BLaER1 (cell line): ENCODE data around the gene LAMC1.

Experiments used
- H3K27ac ChIP-seq: shearing (Covaris generic); formaldehyde crosslinking; 2 replicates; pipeline ENCODE4 v1.8.1; 2022
- H3K27me3 ChIP-seq: shearing (Covaris generic); formaldehyde crosslinking; 2 replicates; pipeline ENCODE4 v1.8.1; 2022
- H3K36me3 ChIP-seq: shearing (Covaris generic); formaldehyde crosslinking; 2 replicates; pipeline ENCODE4 v1.8.1; 2022
- H3K4me1 ChIP-seq: shearing (Covaris generic); formaldehyde crosslinking; 2 replicates; pipeline ENCODE4 v1.8.1; 2022
- H3K4me2 ChIP-seq: shearing (Covaris generic); formaldehyde crosslinking; 2 replicates; pipeline ENCODE4 v1.8.1; 2022
- H3K4me3 ChIP-seq: shearing (Covaris generic); formaldehyde crosslinking; 2 replicates; pipeline ENCODE4 v1.8.1; 2022
- H3K9ac ChIP-seq: shearing (Covaris generic); formaldehyde crosslinking; 2 replicates; pipeline ENCODE4 v1.8.1; 2022
- H3K9me3 ChIP-seq: shearing (Covaris generic); formaldehyde crosslinking; 2 replicates; pipeline ENCODE4 v1.8.1; 2022
- H4K20me1 ChIP-seq: shearing (Covaris generic); formaldehyde crosslinking; 2 replicates; pipeline ENCODE4 v1.8.1; 2022
- Cebpa-rat ChIP-seq: shearing (Covaris generic); IDR thresholded peaks from 2 replicates; pipeline ENCODE4 v1.8.1; 2022

The LAMC1 gene

DNA sequence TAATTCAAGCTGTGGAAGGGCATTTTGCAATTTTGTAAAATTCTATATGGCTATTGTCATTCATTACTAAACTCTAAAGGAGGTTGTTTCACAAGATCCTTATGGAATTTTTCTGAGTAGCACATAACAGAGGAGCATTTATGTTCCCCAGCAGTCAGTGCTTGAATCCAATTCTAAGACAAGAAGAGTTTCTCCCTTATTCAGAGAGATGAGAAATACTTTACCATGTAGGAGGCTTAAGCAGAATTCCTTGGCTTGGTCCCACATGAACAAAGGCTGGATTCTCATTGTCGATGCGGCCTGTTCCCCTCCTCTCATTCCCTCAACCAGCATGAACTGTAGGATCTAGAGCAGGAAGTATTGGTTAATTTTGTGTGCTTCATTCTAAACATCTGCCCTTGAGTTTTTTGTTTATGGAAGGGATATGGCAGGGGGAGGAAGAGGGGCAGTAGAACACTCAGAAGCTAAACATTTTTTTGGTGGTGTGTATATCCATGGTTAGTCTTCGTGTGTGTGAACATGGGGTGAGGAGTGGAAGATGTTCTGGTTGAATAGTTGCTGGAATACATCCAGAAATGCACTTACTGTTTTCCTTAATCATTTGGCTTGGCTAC is 74.3 kb downstream of the LAMC1 start:
- Histone ChIP-seq H3K9ac (no peak overlapping the region), H3K27ac (no peak overlapping the region), H3K36me3 (peaks cover 40% of the 10 kb centered on the region), H3K27me3 (no peaks in the 10 kb centered on the region), H3K4me2 (no peak overlapping the region), H3K4me3 (no peak overlapping the region), H3K9me3 (no peaks in the 10 kb centered on the region), H3K4me1 (peaks cover 25% of the 10 kb centered on the region), H4K20me1 (peaks cover 83% of the 10 kb centered on the region)
- no peak for TF ChIP-seq Cebpa-rat

DNA sequence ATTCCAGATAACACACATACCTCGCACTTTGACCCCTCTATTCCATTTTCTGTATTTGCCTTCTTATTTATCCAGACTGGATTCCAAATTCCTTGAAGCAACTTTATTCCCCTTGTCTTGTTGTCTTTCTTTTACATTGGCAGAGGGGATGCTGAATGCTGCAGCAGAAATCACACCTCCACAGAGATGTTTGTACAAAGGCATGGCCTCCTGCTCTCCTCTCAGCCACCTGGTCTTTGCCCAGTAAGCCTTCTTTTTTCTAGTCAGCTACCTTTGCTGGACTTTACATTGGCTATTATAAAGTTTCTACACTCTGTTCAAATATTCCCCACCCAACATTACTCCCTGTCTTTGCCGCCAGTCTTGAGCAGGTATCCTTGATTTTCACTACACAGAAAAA is 75.1 kb downstream of the LAMC1 start:
- H4K20me1 ChIP-seq, result peaks cover 86% of the 10 kb centered on the region
- no peaks in the 10 kb centered on the region for H3K27me3 ChIP-seq
- no peak overlapping the region for H3K4me2 ChIP-seq
- peaks cover 25% of the 10 kb centered on the region for H3K4me1 ChIP-seq
- no peak for TF ChIP-seq Cebpa-rat
- H3K36me3 ChIP-seq, result peaks cover 42% of the 10 kb centered on the region
- H3K27ac ChIP-seq, result no peak overlapping the region
- no peak overlapping the region for H3K9ac ChIP-seq
- H3K4me3 ChIP-seq, result no peak overlapping the region
- H3K9me3 ChIP-seq, result no peaks in the 10 kb centered on the region

DNA sequence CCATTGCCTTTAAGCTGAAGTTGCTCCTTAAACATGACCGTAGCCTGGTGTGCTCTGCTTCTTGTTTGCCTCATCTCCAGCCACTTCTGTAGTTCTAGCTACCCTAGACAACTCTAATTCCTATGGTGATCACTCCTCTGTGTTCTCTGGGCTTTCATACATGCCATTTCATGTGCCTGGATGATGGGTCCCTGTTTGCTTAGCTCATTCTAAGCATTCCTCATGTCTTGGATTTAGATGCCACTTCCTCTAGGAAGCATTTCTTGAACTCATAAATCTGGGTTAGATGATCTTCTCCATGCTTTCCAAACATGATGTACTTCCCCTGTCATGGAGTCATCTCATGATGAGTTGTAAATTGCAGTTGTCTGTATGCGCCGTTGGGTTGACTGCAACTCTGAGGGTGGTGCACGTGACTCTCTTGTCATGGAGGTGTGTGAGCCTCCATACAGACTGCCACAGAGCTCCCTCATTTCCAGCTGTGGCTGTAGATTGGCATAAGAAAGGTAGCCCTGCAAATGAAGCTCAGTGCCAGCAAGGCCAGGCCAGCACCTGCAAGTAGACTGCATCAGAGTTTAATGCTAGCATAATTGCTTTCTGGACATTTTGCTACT is 77.2 kb downstream of the LAMC1 start:
- peaks cover 55% of the 10 kb centered on the region for H3K36me3 ChIP-seq
- no peaks in the 10 kb centered on the region for H3K9me3 ChIP-seq
- peaks cover 25% of the 10 kb centered on the region for H3K4me1 ChIP-seq
- TF ChIP-seq Cebpa-rat, result no peak
- peaks cover 85% of the 10 kb centered on the region for H4K20me1 ChIP-seq
- no peak overlapping the region for H3K4me2 ChIP-seq
- H3K27ac ChIP-seq, result no peak overlapping the region
- H3K4me3 ChIP-seq, result no peak overlapping the region
- no peaks in the 10 kb centered on the region for H3K27me3 ChIP-seq
- H3K9ac ChIP-seq, result no peak overlapping the region

DNA sequence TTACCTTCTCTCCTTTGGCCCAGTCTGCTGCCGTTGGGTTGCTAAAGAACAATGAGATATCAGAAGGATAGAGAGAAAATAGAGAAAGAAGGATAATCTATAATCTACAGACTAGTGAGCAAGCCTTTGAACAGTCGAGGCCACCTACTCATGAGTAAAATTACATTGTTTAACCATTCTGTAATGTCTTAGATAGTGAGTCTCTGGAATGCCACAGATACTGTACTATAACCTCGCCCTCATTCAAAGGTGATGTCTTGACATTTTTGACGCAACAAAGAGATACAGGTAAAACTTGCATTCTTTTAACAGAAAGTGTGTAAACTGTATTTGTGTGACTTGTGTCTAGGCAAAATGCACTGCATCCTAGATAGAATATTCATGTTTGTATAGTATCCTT is 77.9 kb downstream of the LAMC1 start:
- no peak overlapping the region for H3K9ac ChIP-seq
- H3K27me3 ChIP-seq, result no peaks in the 10 kb centered on the region
- H3K4me1 ChIP-seq, result peaks cover 25% of the 10 kb centered on the region
- TF ChIP-seq Cebpa-rat, result no peak
- H3K4me3 ChIP-seq, result no peak overlapping the region
- H3K27ac ChIP-seq, result no peak overlapping the region
- H4K20me1 ChIP-seq, result peaks cover 83% of the 10 kb centered on the region
- no peak overlapping the region for H3K4me2 ChIP-seq
- H3K9me3 ChIP-seq, result no peaks in the 10 kb centered on the region
- H3K36me3 ChIP-seq, result peaks cover 61% of the 10 kb centered on the region

DNA sequence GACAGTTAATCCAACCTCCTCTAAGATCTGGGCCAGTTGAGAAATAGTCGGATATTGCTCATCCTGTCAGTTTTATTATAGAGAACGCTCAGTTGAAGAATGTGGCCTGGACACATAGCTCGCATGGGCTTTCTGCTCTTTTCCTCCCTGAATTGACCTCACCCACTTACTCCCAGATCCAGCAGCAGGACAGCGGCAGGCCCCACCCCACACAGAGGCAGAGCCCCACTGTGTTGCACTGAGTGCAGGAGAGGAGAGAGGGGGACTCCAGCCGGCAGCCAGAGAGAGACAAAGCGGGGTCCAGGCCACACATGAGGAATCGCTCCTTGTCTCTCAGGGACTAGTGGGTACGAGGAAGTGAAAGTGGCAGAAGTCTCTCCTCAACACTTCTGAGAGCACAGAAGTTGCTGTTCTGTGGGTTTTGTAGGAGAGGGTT is 78.6 kb downstream of the LAMC1 start:
- no peak for TF ChIP-seq Cebpa-rat
- H3K4me1 ChIP-seq, result peaks cover 20% of the 10 kb centered on the region
- no peak overlapping the region for H3K4me3 ChIP-seq
- peaks cover 69% of the 10 kb centered on the region for H3K36me3 ChIP-seq
- no peak overlapping the region for H3K9ac ChIP-seq
- no peaks in the 10 kb centered on the region for H3K27me3 ChIP-seq
- H4K20me1 ChIP-seq, result peaks cover 83% of the 10 kb centered on the region
- H3K4me2 ChIP-seq, result peak overlapping the region; percentile 57
- peak overlapping the region; percentile 23; the same call in 1 of the 2 replicates for H3K27ac ChIP-seq
- H3K9me3 ChIP-seq, result no peaks in the 10 kb centered on the region

DNA sequence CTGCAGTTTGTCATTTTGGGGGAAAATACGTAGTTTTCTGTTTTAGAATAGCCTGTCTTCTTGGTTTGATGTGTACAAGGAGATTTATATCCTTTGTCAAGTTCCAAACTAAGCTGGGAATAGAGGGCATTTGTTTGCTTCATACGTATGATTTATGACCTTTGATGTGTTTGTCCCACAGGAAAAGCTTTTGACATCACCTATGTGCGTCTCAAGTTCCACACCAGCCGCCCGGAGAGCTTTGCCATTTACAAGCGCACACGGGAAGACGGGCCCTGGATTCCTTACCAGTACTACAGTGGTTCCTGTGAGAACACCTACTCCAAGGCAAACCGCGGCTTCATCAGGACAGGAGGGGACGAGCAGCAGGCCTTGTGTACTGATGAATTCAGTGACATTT is 79.9 kb downstream of the LAMC1 start:
- Histone ChIP-seq H3K27ac (no peak overlapping the region), H3K4me1 (peaks cover 18% of the 10 kb centered on the region), H3K9ac (no peak overlapping the region), H3K4me3 (no peak overlapping the region), H3K36me3 (peaks cover 78% of the 10 kb centered on the region), H4K20me1 (peaks cover 76% of the 10 kb centered on the region), H3K9me3 (no peaks in the 10 kb centered on the region), H3K4me2 (no peak overlapping the region), H3K27me3 (no peaks in the 10 kb centered on the region)
- no peak for TF ChIP-seq Cebpa-rat

DNA sequence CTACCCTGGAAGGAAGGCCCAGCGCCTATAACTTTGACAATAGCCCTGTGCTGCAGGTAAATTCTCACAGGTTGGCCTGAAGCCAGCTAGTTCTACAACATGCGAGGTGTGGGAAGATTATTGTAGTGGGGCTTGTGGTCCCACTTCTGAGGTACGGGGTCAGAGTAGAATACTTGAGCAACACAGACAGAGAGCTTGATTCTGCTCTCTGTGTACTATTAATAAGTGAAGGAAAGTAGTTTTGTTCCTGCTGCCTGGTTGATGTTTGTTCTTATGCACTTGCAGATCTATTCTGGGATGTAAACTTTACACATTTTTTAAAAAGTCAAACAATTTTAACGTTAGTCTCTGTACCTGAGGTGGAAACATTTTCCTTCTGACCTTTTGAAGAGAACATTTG is 80.4 kb downstream of the LAMC1 start:
- Histone ChIP-seq H3K27me3 (no peaks in the 10 kb centered on the region), H3K9ac (no peak overlapping the region), H3K4me2 (no peak overlapping the region), H3K27ac (no peak overlapping the region), H3K36me3 (peaks cover 78% of the 10 kb centered on the region), H3K4me3 (no peak overlapping the region), H4K20me1 (peaks cover 72% of the 10 kb centered on the region), H3K4me1 (peaks cover 19% of the 10 kb centered on the region), H3K9me3 (no peaks in the 10 kb centered on the region)
- TF ChIP-seq Cebpa-rat, result no peak

DNA sequence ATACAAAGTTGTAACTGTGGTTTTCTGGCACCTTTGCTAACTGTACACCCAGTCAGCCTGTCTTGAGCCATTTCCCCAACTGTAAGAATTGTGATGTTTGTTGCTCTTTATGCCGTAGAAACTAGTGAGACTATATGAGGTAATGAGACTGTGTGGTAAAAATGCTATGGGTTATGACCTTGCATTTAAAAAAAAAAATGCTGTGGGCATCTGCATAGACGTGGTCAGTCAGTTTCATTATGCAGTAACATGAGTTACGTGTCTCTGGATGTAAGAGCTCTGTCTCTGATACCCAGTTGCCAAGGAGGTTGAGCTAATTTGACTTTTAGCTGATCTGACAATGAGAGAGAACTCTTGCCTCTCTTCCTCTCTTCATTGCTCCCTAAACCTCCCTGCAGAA is 82.2 kb downstream of the LAMC1 start:
- Histone ChIP-seq H4K20me1 (peaks cover 53% of the 10 kb centered on the region), H3K9me3 (no peaks in the 10 kb centered on the region), H3K4me1 (peaks cover 19% of the 10 kb centered on the region), H3K4me3 (no peak overlapping the region), H3K36me3 (peaks cover 81% of the 10 kb centered on the region), H3K9ac (no peak overlapping the region), H3K27me3 (no peaks in the 10 kb centered on the region), H3K4me2 (no peak overlapping the region), H3K27ac (no peak overlapping the region)
- no peak for TF ChIP-seq Cebpa-rat

DNA sequence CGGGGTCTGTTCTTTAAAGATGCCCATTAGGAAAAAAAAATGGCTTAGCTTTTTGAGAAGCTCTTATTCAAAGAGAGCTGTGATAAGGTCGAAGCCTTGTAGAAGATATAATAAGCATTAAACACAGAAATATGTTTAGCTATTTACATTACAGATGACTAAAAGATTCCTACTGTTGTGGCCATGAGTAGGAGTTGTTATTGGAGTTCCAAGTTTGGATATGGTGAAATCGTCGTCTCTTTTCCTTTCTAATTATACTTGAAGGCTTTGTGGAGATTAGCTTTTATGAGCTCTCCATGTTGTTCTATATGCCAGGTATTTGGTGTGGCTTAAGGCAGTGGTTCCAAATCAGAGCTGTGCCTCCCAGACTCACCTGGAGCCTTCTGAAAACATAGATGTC is 82.9 kb downstream of the LAMC1 start:
- Histone ChIP-seq H3K4me1 (peaks cover 19% of the 10 kb centered on the region), H3K36me3 (peaks cover 83% of the 10 kb centered on the region), H3K27me3 (no peaks in the 10 kb centered on the region), H3K9me3 (no peaks in the 10 kb centered on the region), H4K20me1 (peaks cover 46% of the 10 kb centered on the region), H3K9ac (no peak overlapping the region), H3K27ac (no peak overlapping the region), H3K4me2 (no peak overlapping the region), H3K4me3 (no peak overlapping the region)
- TF ChIP-seq Cebpa-rat, result no peak

DNA sequence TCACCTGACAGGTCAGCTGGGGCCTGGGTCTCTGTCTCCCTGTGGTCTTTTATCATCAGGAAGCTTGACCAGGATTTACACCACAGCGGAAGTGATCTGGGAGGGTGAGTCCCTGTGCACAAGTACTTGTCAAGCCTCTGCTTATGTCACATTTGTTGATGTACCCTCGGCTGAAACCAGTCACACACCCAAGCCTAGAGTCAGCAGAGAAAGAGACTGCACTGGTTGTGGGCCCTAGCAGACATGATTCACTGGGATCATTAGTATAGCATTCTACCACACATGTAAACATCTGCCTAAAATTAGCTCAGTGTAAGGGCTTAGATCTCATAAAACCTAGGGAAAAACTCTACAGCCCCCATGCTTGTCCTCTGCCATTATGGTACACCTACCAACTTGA is 83.5 kb downstream of the LAMC1 start:
- no peak overlapping the region for H3K4me2 ChIP-seq
- H3K9me3 ChIP-seq, result no peaks in the 10 kb centered on the region
- H3K9ac ChIP-seq, result no peak overlapping the region
- H3K4me1 ChIP-seq, result peaks cover 16% of the 10 kb centered on the region
- TF ChIP-seq Cebpa-rat, result no peak
- H3K36me3 ChIP-seq, result peaks cover 88% of the 10 kb centered on the region
- H3K27ac ChIP-seq, result no peak overlapping the region
- peaks cover 40% of the 10 kb centered on the region for H4K20me1 ChIP-seq
- H3K4me3 ChIP-seq, result no peak overlapping the region
- H3K27me3 ChIP-seq, result no peaks in the 10 kb centered on the region
